Measurements from ENCODE around the gene NUP210L.

DNA sequence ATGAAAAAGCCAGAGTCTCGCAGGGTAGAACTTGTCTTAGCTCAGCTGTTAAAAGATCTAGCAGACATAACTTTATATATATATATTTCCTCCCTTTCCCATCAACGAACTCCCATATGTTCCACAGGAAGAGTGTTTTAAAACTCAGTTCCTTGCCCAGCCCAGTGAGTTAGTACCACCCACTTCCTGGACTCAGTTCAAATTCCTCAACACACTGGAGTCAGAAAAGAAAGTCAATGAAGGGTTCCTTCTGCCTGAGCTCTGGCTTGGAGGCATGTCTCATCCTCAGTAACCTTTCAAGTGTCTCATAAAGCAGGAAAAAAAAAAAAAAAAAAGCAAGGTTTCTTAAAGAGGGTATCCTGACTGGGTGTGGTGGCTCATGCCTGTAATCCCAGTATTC, 21.5 kb upstream of the NUP210L start:
- TF ChIP-seq CTCF (conservative IDR thresholded peaks at IDR 0.05) (no peak), ZFX (IDR thresholded peaks at IDR 0.05) (no peak)

Data from C4-2B (cell line).